SK-N-SH (cell line): ENCODE results near the gene TOP3A. TPM values are rescaled to one million over a fixed set of nuclear protein-coding genes. Genes with fewer than 3 reads are reported as not detected.

Experiments used
- CTCF ChIA-PET: fragments of 300-600, 350-600 bp; formaldehyde crosslinking; extraction: SDS; loops from one replicate; lab custom pipeline; 2021; lab: Yijun Ruan, JAX
- POLR2A ChIA-PET: fragments of 350-600 bp; sonication (Branson Sonifier 250); formaldehyde crosslinking; extraction: SDS; loops from one replicate; lab custom pipeline; 2020; ENCODE audit warnings: antibody characterized with exemption, inconsistent platforms; lab: Yijun Ruan, JAX
- DNase-seq: peaks from one replicate; pipeline ENCODE4 v3.0.0; 2012
- H2AFZ ChIP-seq: fragments of 200-600 bp; sonication (generic); 2 replicates; pipeline ENCODE4 v1.8.1; 2016; ENCODE audit warnings: antibody characterized with exemption, mild to moderate bottlenecking, low read depth
- H3F3A ChIP-seq: fragments of 200-600 bp; sonication (generic); replicated peaks from 2 replicates; pipeline ENCODE3; 2016; ENCODE audit warnings: antibody characterized with exemption, mild to moderate bottlenecking; ENCODE audit not compliant: insufficient read depth
- H3K27ac ChIP-seq, 2 experiments: fragments of 200-500 bp in 1 of 2; fragments of 200-600 bp in 1 of 2; sonication (Bioruptor generic) in 1 of 2; sonication (generic), shearing (Covaris generic) in 1 of 2; 2 replicates each; pipeline versions ENCODE4 v1.5.1 to v1.6.1; 2014 to 2016; ENCODE audit warnings: low read depth in 2 of 2, inconsistent platforms in 1 of 2, low read length in 1 of 2, mild to moderate bottlenecking in 1 of 2, mixed read lengths in 1 of 2
- H3K27me3 ChIP-seq: fragments of 200-600 bp; sonication (generic), shearing (Covaris generic); 2 replicates; pipeline ENCODE4 v1.6.1; 2016; ENCODE audit warnings: mixed run types; ENCODE audit not compliant: insufficient read depth
- H3K36me3 ChIP-seq, 2 experiments: fragments of 200-500 bp in 1 of 2; fragments of 200-600 bp in 1 of 2; sonication (Bioruptor generic) in 1 of 2; sonication (generic) in 1 of 2; replicated peaks in 1 of 2; 2 replicates each; pipeline versions ENCODE3 to v1.5.1; 2014 to 2016; ENCODE audit warnings: low read length in 1 of 2, mild to moderate bottlenecking in 1 of 2; ENCODE audit not compliant: insufficient read depth in 2 of 2, control insufficient read depth in 1 of 2
- H3K4me1 ChIP-seq, 2 experiments: fragments of 200-500 bp in 1 of 2; fragments of 200-600 bp in 1 of 2; sonication (Bioruptor generic) in 1 of 2; sonication (generic), shearing (Covaris generic) in 1 of 2; 2 replicates each; pipeline versions ENCODE4 v1.5.1 to v1.6.1; 2014 to 2016; ENCODE audit warnings: low read depth in 1 of 2, low read length in 1 of 2, mixed run types in 1 of 2; ENCODE audit not compliant: insufficient read depth in 2 of 2, control insufficient read depth in 1 of 2
- H3K4me2 ChIP-seq: fragments of 200-600 bp; sonication (generic), shearing (Covaris generic); 2 replicates; pipeline ENCODE4 v1.6.1; 2017; ENCODE audit warnings: mixed run types
- H3K4me3 ChIP-seq, 2 experiments: fragments of 200-500 bp in 1 of 2; fragments of 200-600 bp in 1 of 2; sonication (Bioruptor generic) in 1 of 2; sonication (generic), shearing (Covaris generic) in 1 of 2; 2 replicates each; pipeline versions ENCODE4 v1.5.1 to v1.8.1; 2014 to 2016; ENCODE audit warnings: low read depth in 2 of 2, inconsistent platforms in 1 of 2, low read length in 1 of 2, mild to moderate bottlenecking in 1 of 2, mixed read lengths in 1 of 2, moderate library complexity in 1 of 2
- H3K79me2 ChIP-seq: fragments of 200-600 bp; sonication (generic); 2 replicates; pipeline ENCODE4 v1.8.1; 2017; ENCODE audit warnings: mild to moderate bottlenecking; ENCODE audit not compliant: insufficient read depth
- H3K9ac ChIP-seq: fragments of 200-600 bp; sonication (generic); 2 replicates; pipeline ENCODE4 v1.6.1; 2017; ENCODE audit warnings: mixed run types
- H3K9me2 ChIP-seq: fragments of 200-600 bp; sonication (generic); 2 replicates; pipeline ENCODE4 v1.6.1; 2017; ENCODE audit warnings: mixed run types
- H3K9me3 ChIP-seq: fragments of 200-600 bp; sonication (generic); 2 replicates; pipeline ENCODE4 v1.6.1; 2017; ENCODE audit warnings: mixed run types, mild to moderate bottlenecking, moderate library complexity
- H4K20me1 ChIP-seq: fragments of 200-600 bp; sonication (generic); 2 replicates; pipeline ENCODE4 v1.6.1; 2017; ENCODE audit warnings: mild to moderate bottlenecking, mixed run types; ENCODE audit not compliant: insufficient read depth
- CHD2 ChIP-seq: fragments of 150-350 bp; IDR thresholded peaks from 2 replicates; pipeline ENCODE4 v1.6.1; 2018; ENCODE audit warnings: low read length; ENCODE audit not compliant: partially characterized antibody
- ELF1 ChIP-seq: IDR thresholded peaks from 2 replicates; pipeline ENCODE4 v1.4.0; 2012
- EP300 ChIP-seq, 2 experiments: IDR thresholded peaks; 2 replicates each; pipeline versions ENCODE4 v1.4.0 to v1.6.1; 2012; ENCODE audit warnings: borderline replicate concordance in 1 of 2, low read depth in 1 of 2, low read length in 1 of 2
- GABPA ChIP-seq: IDR thresholded peaks from 2 replicates; pipeline ENCODE4 v1.4.0; 2012; ENCODE audit warnings: low read depth, mild to moderate bottlenecking
- GATA2 ChIP-seq: sonication (generic); formaldehyde crosslinking; IDR thresholded peaks from 2 replicates; pipeline ENCODE4 v1.5.0; 2020; ENCODE audit warnings: mild to moderate bottlenecking, missing genetic modification reagents
- JUND ChIP-seq: IDR thresholded peaks from 2 replicates; pipeline ENCODE4 v1.4.0; 2012
- MEF2A ChIP-seq: IDR thresholded peaks from 2 replicates; pipeline ENCODE4 v1.4.0; 2012; ENCODE audit warnings: low read depth, borderline replicate concordance
- MXI1 ChIP-seq: IDR thresholded peaks from 2 replicates; pipeline ENCODE4 v1.6.1; 2012; ENCODE audit warnings: mild to moderate bottlenecking, low read depth, low read length, improper control_type of control experiment
- RAD21 ChIP-seq: IDR thresholded peaks from 2 replicates; pipeline ENCODE4 v1.6.1; 2012; ENCODE audit warnings: mild to moderate bottlenecking, low read length
- RFX5 ChIP-seq: IDR thresholded peaks from 2 replicates; pipeline ENCODE4 v1.6.1; 2012; ENCODE audit warnings: mild to moderate bottlenecking, improper control_type of control experiment, low read length
- RXRA ChIP-seq: IDR thresholded peaks from 2 replicates; pipeline ENCODE4 v1.4.0; 2012; ENCODE audit warnings: low read depth, mild to moderate bottlenecking, borderline replicate concordance
- SMC3 ChIP-seq: IDR thresholded peaks from 2 replicates; pipeline ENCODE4 v1.6.1; 2012; ENCODE audit warnings: low read depth, low read length, improper control_type of control experiment
- TCF12 ChIP-seq: IDR thresholded peaks from 2 replicates; pipeline ENCODE4 v1.4.0; 2012
- TEAD4 ChIP-seq: IDR thresholded peaks from 2 replicates; pipeline ENCODE4 v1.4.0; 2012; ENCODE audit warnings: mild to moderate bottlenecking, borderline replicate concordance; ENCODE audit not compliant: insufficient read depth
- WGBS: methylation state at CpG from one replicate; pipeline ENCODE4 v1.1.6; 2017; ENCODE audit warnings: low lambda C conversion rate; 5-methylcytosine and 5-hydroxymethylcytosine counted together
- polyA plus RNA-seq, 3 experiments: library from polyadenylated mRNA; depleted of rRNA; stranded (reverse); fragments of >200 nt; gene quantifications; 2 replicates each; pipeline ENCODE4 v1.2.3, GENCODE V29; 2012
- TF ChIP-seq, protein P1 (sequence below): IDR thresholded peaks from 2 replicates; pipeline ENCODE4; 2012
- TF ChIP-seq, protein P2 (sequence below): IDR thresholded peaks from 2 replicates; pipeline ENCODE4 v1.6.1; 2012; ENCODE audit warnings: mild to moderate bottlenecking, low read depth, low read length, moderate library complexity
- TF ChIP-seq, protein P3 (sequence below): fragments of 150-350 bp; IDR thresholded peaks from 2 replicates; pipeline ENCODE4 v1.6.1; 2017; ENCODE audit warnings: antibody characterized with exemption, low read length, low read depth, borderline replicate concordance
- TF ChIP-seq, protein P4 (sequence below): IDR thresholded peaks from 2 replicates; pipeline ENCODE4 v1.4.0; 2012; ENCODE audit warnings: low read depth, borderline replicate concordance
- TF ChIP-seq, protein P5 (sequence below): fragments of 200-600 bp; sonication (generic); IDR thresholded peaks from 2 replicates; pipeline ENCODE4 v1.6.1; 2017; ENCODE audit warnings: antibody characterized with exemption, mild to moderate bottlenecking, moderate library complexity

The TOP3A gene
- polyA plus RNA-seq, 1 of the 3 experiments (the other 2 are of a cell fraction): 14.7 TPM

DNA sequence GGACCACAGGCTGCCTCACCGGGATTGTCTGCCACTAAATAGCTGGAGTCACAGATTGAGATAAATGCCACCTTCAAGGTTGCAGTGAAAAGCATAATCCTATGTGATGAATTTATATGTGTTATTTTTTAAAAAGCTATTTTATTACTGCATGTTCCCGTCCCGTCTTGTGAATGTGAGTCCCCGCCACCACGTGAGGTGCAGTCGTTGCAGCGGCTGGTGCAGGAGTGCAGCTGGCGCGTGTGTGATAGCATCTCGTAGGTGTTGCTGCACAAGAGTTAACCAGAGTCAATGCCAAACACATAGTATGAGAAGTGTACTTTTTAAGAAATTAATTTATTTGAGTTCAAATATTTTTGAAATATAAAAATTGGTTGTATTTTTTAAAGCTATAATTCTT, 12.8 kb upstream of the TOP3A start:
- no peak overlapping the region for H3K9ac ChIP-seq
- H3K36me3 ChIP-seq: peaks cover 12 to 70% of the 10 kb centered on the region in 2 experiments
- no peaks in the 10 kb centered on the region for H3F3A ChIP-seq
- TF ChIP-seq, protein P1, sequence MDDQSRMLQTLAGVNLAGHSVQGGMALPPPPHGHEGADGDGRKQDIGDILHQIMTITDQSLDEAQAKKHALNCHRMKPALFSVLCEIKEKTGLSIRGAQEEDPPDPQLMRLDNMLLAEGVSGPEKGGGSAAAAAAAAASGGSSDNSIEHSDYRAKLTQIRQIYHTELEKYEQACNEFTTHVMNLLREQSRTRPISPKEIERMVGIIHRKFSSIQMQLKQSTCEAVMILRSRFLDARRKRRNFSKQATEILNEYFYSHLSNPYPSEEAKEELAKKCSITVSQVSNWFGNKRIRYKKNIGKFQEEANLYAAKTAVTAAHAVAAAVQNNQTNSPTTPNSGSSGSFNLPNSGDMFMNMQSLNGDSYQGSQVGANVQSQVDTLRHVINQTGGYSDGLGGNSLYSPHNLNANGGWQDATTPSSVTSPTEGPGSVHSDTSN: no peak
- no peak for TF ChIP-seq EP300 (IDR thresholded peaks at IDR 0.05; ENCODE audit: borderline replicate concordance in 1 of 2, low read depth in 1 of 2, low read length in 1 of 2)
- TF ChIP-seq JUND: no peak
- TF ChIP-seq RFX5: no peak
- TF ChIP-seq, protein P2, sequence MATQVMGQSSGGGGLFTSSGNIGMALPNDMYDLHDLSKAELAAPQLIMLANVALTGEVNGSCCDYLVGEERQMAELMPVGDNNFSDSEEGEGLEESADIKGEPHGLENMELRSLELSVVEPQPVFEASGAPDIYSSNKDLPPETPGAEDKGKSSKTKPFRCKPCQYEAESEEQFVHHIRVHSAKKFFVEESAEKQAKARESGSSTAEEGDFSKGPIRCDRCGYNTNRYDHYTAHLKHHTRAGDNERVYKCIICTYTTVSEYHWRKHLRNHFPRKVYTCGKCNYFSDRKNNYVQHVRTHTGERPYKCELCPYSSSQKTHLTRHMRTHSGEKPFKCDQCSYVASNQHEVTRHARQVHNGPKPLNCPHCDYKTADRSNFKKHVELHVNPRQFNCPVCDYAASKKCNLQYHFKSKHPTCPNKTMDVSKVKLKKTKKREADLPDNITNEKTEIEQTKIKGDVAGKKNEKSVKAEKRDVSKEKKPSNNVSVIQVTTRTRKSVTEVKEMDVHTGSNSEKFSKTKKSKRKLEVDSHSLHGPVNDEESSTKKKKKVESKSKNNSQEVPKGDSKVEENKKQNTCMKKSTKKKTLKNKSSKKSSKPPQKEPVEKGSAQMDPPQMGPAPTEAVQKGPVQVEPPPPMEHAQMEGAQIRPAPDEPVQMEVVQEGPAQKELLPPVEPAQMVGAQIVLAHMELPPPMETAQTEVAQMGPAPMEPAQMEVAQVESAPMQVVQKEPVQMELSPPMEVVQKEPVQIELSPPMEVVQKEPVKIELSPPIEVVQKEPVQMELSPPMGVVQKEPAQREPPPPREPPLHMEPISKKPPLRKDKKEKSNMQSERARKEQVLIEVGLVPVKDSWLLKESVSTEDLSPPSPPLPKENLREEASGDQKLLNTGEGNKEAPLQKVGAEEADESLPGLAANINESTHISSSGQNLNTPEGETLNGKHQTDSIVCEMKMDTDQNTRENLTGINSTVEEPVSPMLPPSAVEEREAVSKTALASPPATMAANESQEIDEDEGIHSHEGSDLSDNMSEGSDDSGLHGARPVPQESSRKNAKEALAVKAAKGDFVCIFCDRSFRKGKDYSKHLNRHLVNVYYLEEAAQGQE: no peak
- TF ChIP-seq GABPA: no peak
- TF ChIP-seq TEAD4: no peak
- TF ChIP-seq, protein P3, sequence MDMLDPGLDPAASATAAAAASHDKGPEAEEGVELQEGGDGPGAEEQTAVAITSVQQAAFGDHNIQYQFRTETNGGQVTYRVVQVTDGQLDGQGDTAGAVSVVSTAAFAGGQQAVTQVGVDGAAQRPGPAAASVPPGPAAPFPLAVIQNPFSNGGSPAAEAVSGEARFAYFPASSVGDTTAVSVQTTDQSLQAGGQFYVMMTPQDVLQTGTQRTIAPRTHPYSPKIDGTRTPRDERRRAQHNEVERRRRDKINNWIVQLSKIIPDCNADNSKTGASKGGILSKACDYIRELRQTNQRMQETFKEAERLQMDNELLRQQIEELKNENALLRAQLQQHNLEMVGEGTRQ: no peak
- TF ChIP-seq SMC3: no peak
- TF ChIP-seq, protein P4, sequence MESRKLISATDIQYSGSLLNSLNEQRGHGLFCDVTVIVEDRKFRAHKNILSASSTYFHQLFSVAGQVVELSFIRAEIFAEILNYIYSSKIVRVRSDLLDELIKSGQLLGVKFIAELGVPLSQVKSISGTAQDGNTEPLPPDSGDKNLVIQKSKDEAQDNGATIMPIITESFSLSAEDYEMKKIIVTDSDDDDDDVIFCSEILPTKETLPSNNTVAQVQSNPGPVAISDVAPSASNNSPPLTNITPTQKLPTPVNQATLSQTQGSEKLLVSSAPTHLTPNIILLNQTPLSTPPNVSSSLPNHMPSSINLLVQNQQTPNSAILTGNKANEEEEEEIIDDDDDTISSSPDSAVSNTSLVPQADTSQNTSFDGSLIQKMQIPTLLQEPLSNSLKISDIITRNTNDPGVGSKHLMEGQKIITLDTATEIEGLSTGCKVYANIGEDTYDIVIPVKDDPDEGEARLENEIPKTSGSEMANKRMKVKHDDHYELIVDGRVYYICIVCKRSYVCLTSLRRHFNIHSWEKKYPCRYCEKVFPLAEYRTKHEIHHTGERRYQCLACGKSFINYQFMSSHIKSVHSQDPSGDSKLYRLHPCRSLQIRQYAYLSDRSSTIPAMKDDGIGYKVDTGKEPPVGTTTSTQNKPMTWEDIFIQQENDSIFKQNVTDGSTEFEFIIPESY: no peak
- no peak for TF ChIP-seq MEF2A
- no peak for TF ChIP-seq RXRA
- no peak for TF ChIP-seq TCF12
- TF ChIP-seq ELF1: no peak
- no peak for TF ChIP-seq GATA2 (CRISPR knock-in tag)
- TF ChIP-seq, protein P5, sequence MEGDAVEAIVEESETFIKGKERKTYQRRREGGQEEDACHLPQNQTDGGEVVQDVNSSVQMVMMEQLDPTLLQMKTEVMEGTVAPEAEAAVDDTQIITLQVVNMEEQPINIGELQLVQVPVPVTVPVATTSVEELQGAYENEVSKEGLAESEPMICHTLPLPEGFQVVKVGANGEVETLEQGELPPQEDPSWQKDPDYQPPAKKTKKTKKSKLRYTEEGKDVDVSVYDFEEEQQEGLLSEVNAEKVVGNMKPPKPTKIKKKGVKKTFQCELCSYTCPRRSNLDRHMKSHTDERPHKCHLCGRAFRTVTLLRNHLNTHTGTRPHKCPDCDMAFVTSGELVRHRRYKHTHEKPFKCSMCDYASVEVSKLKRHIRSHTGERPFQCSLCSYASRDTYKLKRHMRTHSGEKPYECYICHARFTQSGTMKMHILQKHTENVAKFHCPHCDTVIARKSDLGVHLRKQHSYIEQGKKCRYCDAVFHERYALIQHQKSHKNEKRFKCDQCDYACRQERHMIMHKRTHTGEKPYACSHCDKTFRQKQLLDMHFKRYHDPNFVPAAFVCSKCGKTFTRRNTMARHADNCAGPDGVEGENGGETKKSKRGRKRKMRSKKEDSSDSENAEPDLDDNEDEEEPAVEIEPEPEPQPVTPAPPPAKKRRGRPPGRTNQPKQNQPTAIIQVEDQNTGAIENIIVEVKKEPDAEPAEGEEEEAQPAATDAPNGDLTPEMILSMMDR: no peak
- TF ChIP-seq MXI1: no peak
- no peak for TF ChIP-seq CHD2
- no peak for TF ChIP-seq RAD21
- TF ChIP-seq, all 33 proteins: peak for 0
- ChIA-PET CTCF (no interaction called here), POLR2A (no interaction called here)
- H3K27me3 ChIP-seq: no peaks in the 10 kb centered on the region
- H3K79me2 ChIP-seq: peaks cover 13% of the 10 kb centered on the region
- no peaks in the 10 kb centered on the region for H3K4me1 ChIP-seq
- 0 out of 2 replicates have a peak, but pooled peaks cover 5% of the 10 kb centered on the region for H4K20me1 ChIP-seq
- no peak overlapping the region for H3K4me3 ChIP-seq
- H2AFZ ChIP-seq: no peak overlapping the region
- H3K9me2 ChIP-seq: no peaks in the 10 kb centered on the region
- WGBS: 92% methylated on average over 10 of the region's 10 CpGs
- no peak overlapping the region for H3K4me2 ChIP-seq
- H3K9me3 ChIP-seq: no peaks in the 10 kb centered on the region
- no peak overlapping the region for H3K27ac ChIP-seq
- no peak for DNase-seq
